T-helper 2 cell treated with Interferon-gamma antibody and Interleukin-4, amounts not matched to agents 100 ng/mL and 5 ng/mL, for 36 hours (primary cell): ENCODE results near the gene CSTB. TPM values are rescaled to one million over a fixed set of nuclear protein-coding genes. Genes with fewer than 3 reads are reported as not detected.

Experiments
- intact Hi-C: fragments of 100-400 bp; cut with micrococcal nuclease; formaldehyde crosslinking; loops from one replicate; pipeline ENCODE4 v1.15.1; 2023
- total RNA-seq: library from RNA; stranded (reverse); gene quantifications from 2 replicates; pipeline ENCODE4 v1.2.3, GENCODE V29; 2022

The CSTB gene
- total RNA-seq, 1 donor from 2014 or later: 63.8 TPM

DNA sequence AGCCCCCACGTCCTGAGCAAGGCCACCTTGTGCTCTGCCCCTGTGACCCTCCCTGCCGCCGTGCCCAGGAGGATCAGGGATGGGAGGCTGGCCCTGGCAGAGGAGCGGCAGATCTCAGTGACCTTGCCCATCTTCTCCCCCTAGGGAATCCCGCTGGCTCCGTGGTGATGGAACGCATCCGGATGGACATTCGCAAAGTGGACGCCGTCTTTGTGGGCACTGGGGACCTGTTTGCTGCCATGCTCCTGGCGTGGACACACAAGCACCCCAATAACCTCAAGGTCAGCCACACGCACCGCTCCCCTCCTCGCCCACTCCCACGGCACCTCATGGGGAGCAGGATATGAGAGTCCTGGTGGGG lies 22.7 kb downstream of the CSTB start:
- intact Hi-C loops: no loop called here

DNA sequence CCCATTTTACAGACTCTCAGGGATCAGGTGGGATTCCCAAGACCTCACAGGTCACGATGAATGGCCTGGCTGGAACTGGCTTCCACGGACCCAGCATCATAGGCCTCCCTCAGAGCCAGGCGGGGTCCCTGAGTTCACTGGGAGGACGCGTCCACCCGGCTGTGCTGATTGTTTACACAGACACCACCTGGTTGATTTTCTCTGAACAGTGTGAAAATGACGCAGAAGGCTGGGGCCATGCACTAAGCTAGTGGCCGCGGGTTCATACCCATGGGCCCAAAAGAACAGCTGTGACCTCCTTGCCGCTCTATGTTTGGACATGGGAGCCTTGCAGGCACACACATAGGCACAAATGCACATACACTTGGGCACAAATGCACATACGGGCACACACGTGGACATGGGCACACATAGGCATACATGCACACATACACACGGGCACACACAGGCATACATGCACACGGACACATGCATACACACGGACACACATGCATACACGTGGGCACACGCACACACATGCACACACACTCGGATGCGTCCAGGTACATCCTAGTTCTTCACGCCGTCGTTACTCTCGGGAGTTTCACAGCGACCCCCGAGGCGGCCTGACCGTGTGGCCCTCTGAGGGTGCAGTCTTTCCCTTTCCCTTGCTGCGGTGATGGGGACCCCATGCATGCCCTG lies 23.2 kb downstream of the CSTB start:
- intact Hi-C loops: no loop called here

DNA sequence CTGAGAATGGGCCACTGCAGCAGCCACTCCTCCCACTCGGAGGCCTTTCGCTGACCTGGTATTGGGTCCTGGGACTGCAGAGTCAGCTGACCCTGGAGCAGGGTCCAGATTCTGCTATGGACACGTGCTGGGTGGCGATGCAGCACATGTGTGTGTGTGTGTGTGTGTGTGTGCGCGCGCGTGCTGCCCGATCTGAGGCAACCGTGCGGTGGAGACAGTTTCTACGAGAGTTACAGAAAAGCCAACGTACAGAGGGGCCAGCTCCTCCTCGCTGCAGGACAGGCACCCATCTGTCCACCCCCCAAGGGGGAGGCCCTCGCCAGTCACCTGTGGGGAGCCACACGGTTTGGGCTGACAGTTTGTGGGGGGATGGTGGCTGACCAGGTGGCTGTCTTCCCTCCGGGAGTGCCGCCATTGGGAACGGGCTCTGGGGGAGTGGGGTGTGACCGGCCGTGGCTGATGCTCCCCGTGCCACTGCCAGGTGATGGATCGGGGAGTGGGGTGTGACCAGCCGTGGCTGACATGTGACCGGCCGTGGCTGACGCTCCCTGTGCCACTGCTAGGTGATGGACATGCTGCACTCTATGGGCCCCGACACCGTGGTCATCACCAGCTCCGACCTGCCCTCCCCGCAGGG lies 24.0 kb downstream of the CSTB start:
- intact Hi-C loops: no loop called here

DNA sequence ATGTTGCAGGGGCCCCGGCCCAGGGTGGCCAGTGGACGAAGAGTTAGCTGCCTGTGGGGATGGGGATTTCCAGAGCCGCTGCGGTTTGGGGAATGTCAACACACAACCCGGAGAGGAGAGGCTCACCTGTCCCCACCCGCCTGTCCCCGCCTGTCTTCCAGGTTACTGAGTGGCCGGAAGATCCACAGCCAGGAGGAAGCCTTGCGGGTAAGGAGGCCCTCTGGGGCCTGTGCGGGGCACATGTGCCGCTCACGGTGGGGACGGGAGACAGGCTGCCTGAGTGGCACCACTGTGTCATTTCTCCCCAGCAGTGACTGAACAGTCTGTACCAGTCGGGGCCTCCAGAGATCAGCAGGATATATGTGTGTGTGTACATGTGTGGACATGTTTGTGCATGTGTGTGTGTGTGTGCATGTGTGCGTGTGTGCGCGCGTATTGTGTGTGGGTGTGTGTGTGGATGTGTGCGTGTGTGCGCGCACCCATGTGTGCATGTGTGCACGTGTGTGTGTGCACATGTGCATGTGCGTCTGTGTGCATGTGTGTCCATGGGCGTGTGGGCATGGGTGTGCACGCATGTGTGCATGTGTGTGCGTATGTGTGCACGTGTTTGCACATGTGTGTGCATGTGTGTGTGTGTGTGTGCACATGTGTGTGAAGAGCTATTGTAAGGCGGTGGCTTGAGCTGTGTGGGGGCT lies 25.6 kb downstream of the CSTB start:
- intact Hi-C loops: no loop called here

DNA sequence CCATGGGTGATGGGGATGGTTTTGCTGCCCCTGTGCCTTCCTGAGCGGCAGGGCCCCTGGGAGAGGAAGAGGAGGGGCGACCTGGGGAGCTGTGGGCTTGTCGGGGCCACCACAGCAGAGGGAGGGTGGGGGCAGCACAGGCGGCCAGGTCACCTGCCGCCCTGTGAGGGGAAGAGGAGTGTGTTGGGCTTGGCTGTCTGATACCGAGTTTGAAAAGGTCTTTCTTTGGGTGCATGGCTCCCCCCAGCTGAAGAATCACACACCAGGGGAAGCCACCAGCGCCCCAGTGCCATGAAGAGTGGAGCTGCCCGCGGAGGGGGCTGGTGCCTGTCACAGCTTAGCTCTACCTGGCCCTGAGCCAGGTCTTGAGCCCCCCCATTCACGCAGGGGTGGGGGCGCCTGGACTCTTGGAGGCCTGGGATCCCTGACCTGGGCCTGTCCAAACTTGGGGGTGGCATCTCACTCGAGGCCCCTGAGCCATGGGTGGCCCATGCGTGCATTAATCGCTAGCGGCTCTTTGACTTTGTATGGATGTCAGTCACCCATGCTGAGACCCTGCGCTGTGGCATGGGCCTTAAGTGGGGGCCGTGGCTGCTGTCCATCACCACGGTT lies 26.4 kb downstream of the CSTB start:
- intact Hi-C loops: no loop called here

GRCh38 chr21:43748622-43749021 lies 27.5 kb downstream of the CSTB start:
- intact Hi-C loops: no loop called here

DNA sequence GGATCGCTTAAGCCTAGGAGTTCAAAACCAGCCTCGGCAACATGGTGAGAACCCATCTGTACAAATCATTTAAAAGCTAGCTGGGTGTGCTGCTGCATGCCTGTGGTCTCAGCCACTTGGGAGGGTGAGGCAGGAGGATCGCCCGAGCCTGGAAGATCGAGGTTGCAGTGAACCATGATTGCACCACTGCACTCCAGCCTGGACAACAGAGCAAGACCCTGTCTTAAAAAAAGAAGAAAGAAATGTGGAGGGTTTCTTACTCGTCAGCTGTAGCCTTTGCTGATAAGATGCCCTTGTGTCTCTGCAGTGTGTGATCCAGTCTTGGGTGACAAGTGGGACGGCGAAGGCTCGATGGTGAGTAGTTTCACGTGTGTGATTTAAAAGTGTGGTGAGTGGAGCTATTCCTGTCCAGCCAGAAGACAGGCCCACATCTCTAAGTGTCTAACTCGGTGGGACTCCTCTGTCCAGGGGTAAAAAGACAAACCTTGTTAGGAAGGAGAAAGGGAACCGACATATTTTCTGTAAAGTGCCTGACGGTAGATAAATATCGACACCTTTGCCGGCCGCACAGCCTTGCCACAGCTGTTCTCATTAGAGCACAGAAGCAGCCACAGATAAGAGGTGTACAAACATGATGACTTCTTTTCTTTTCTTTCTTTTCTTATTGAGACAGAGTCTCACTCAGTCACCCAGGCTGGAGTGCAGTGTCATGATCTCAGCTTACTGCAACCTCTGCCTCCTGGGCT lies 30.2 kb downstream of the CSTB start:
- intact Hi-C loops: no loop called here

- intact Hi-C loops: no loop called here
Measured at GRCh38 chr21:43744725-43745124, 31.4 kb downstream of the CSTB start.

DNA sequence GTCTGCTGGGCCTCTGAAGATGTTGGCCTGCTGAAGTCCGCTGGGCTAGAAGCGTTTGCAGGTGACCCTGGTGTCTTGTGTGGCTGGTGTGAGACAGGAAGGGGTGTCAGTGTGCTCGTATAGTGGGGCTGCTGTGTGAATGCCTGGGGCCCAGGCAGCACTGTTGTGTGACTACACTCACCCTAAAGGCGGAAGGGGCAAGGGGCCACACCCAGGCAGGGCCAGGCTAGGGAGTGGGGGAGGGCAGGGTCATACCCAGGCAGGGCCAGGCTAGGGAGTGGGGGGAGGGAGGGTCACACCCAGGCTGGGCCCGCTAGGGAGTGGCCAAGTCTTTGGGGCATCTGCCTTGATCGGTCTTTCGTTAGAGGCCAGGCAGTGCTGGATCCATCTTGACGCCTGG lies 32.2 kb downstream of the CSTB start:
- intact Hi-C loops: no loop called here

- intact Hi-C loops: no loop called here
Measured at GRCh38 chr21:43741423-43742096, 34.5 kb downstream of the CSTB start.

GRCh38 chr21:43740497-43741156 lies 35.5 kb downstream of the CSTB start:
- intact Hi-C loops: no loop called here

GRCh38 chr21:43739621-43740435 lies 36.3 kb downstream of the CSTB start:
- intact Hi-C loops: no loop called here

DNA sequence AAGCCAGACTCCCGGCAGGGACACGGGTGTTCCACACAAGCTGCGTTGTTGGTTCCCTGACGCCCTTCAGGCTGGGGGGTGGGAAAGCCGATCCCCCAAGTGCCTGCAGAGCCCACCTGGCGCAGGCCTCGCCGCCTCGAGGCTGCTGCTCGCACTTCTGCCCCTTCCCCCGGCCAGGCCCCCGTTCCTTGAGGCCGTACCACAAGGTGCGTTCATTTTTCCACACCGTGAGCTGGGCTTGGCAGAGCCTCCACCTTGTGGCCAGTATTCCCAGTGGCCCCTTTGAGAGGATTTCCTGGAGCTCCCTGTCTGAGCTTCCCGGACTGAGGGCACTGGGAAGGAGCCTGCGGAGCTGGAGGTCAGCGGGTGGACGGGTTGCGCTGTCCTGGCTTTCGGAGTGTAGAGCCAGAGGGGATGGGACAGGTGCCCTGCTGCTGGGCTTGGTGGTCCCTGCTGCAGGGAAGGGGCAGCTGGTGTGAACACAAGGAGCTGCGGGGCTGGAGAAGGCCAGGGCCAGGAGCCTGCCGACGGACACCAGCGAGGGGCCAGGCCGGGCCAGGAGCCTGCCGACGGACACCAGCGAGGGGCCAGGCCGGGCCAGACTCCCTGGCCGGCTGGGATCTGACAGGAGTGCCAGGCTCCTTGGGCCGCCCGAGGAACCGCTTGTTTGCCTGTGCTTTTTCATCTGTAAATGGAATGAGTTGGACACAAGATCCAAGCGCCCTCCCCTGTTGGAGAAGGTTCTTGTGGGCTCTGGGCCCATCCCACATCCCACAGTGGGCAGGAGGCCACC lies 38.8 kb downstream of the CSTB start:
- intact Hi-C loops: no loop called here

GRCh38 chr21:43736224-43736883 lies 39.8 kb downstream of the CSTB start:
- intact Hi-C loops: no loop called here

GRCh38 chr21:43735236-43736091 lies 40.6 kb downstream of the CSTB start:
- intact Hi-C loops: no loop called here

- intact Hi-C loops: no loop called here
Measured at GRCh38 chr21:43734928-43735229, 41.2 kb downstream of the CSTB start.

DNA sequence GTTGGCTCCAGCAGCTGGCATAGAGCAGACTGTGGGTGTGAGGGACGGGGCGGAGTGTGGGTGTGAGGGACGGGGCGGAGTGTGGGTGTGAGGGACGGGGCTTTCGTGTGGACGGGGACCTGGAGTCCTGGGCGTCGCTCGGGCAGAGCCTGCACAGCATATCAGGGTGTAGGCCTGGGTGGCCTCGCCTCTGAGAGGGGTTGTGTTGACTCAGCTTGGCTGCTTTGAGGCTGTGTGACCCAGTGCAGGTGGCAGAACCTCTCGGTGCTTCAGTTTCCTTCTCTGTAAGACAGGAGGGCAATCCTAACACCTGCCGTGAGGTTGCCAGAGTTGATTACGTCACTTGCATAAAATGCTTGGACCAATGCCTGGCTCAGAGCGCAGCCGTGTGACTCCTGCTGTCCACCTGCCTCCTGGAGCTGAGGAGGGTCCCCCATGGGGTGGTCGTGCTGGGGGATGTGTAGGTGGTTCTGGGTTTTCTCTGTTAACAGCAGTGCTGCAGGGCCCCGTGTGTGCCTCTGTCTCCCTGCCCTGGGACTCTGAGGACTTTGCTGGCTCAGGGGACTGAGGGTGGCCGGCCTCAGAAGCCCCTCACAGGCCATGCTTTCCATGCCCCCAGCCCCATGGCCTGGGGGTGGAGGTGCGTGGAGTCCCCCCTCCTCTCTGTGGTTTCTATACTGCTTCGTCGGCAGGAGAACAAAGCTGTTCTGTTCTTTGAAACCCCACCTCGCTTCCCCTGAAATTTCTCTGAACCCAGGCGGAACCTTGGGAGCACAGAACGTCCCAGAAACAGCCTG lies 41.8 kb downstream of the CSTB start:
- intact Hi-C loops: no loop called here
